Epithelial cell of proximal tubule (primary cell): Measurements from ENCODE around the gene OR14A16. TPM values are rescaled to one million over a fixed set of nuclear protein-coding genes. Genes with fewer than 3 reads are reported as not detected.

ENCODE experiments used
- DNase-seq: peaks from one replicate; pipeline ENCODE4 v3.0.0-alpha.2; 2011; ENCODE audit warnings: low read depth
- H3K4me3 ChIP-seq: 2 replicates; pipeline ENCODE4 v1.5.1; 2011; ENCODE audit warnings: low read depth, mild to moderate bottlenecking, low read length
- CTCF ChIP-seq: conservative IDR thresholded peaks from 2 replicates; pipeline ENCODE4 v1.5.1; 2012; ENCODE audit warnings: low read depth, mild to moderate bottlenecking, low read length
- total RNA-seq: library from RNA; depleted of rRNA; stranded (reverse); fragments of >200 nt; gene quantifications from 2 replicates; pipeline ENCODE4 v1.2.3, GENCODE V29; 2015

OR14A16 gene
- total RNA-seq, 1 donor from 2014 or later = not detected

DNA sequence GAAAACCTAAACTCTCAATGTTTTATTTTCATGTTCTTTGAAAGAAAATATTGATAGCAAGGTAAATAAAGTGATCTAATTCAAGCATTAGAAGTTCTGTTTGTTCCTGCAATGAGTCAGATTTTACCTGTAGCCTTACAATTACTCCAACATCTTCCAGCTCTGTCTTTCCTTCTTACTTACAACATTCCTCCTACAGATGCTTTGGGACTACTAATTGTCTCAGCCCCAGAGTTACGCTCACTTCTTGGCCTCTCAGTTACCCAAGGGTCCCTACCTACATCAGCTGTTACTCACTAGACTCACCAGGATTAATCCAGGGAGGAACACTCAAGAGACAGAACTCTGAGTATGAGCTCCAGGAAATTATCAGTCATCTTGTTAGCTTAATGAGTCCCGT lies 26.4 kb downstream of the OR14A16 start:
- no peak for DNase-seq

GRCh38 chr1:247769603-247770002 lies 54.3 kb downstream of the OR14A16 start:
- no peak overlapping the region for H3K4me3 ChIP-seq
- DNase-seq = no peak
- no peak for TF ChIP-seq CTCF

More for the DNA sequence above, 26.4 kb downstream of the OR14A16 start:
- TF ChIP-seq CTCF = no peak
- H3K4me3 ChIP-seq = no peak overlapping the region

Other genes starting within 250 kb of the OR14A16 start
- gene OR2G2, start 235.8 kb downstream of the OR14A16 start, total RNA-seq = not detected in 2 replicates
- gene OR2G3, start 218.5 kb downstream of the OR14A16 start, total RNA-seq = not detected in 2 replicates
- gene OR13G1, start 144.4 kb downstream of the OR14A16 start, total RNA-seq = not detected in 2 replicates
- gene OR6F1, start 107.5 kb downstream of the OR14A16 start, total RNA-seq = not detected in 2 replicates
- gene OR14K1, start 85.5 kb downstream of the OR14A16 start, total RNA-seq = not detected in 2 replicates
- not detected in 2 replicates for gene OR14A2, start 76.0 kb downstream of the OR14A16 start, total RNA-seq
- not detected in 2 replicates for gene OR1C1, start 63.6 kb downstream of the OR14A16 start, total RNA-seq
- not detected in 2 replicates for gene OR11L1, start 17.8 kb upstream of the OR14A16 start, total RNA-seq
- 2.0 and 6.0 TPM in 2 replicates for gene TRIM58, start 33.1 kb upstream of the OR14A16 start, total RNA-seq
- 2.2 TPM in 1 of 2 replicates, not detected in the other for gene OR2W3, start 71.5 kb upstream of the OR14A16 start, total RNA-seq
- 0.14 TPM in 1 of 2 replicates, not detected in the other for gene OR2T8, start 96.1 kb upstream of the OR14A16 start, total RNA-seq
- not detected in 2 replicates for gene OR2AJ1, start 100.8 kb upstream of the OR14A16 start, total RNA-seq
- not detected in 2 replicates for gene OR2L8, start 124.7 kb upstream of the OR14A16 start, total RNA-seq
- gene OR2AK2, start 141.1 kb upstream of the OR14A16 start, total RNA-seq = not detected in 2 replicates
- not detected in 2 replicates for gene OR2L5, start 189.5 kb upstream of the OR14A16 start, total RNA-seq
- not detected in 2 replicates for gene OR2L2, start 206.0 kb upstream of the OR14A16 start, total RNA-seq
- gene OR2L3, start 222.7 kb upstream of the OR14A16 start, total RNA-seq = not detected in 2 replicates